AG10803 (cell line): ENCODE data around the gene LRRC51.
A peak's percentile ranks its signal among the peaks of the same experiment; 100 is the strongest.

ENCODE experiments used
- DNase-seq: peaks from one replicate; pipeline ENCODE4 v3.0.0; 2010; ENCODE audit warnings: low read depth
- H3K4me3 ChIP-seq: 2 replicates; pipeline ENCODE4 v1.5.1; 2011; ENCODE audit warnings: mild to moderate bottlenecking, low read length, control low read depth
- CTCF ChIP-seq: conservative IDR thresholded peaks from 2 replicates; pipeline ENCODE4 v1.5.1; 2011; ENCODE audit warnings: mild to moderate bottlenecking, low read length, control low read depth, inconsistent platforms

The LRRC51 gene

GRCh38 chr11:72100009-72100408 is 19.4 kb downstream of the LRRC51 start:
- no peak overlapping the region for H3K4me3 ChIP-seq
- no peak for TF ChIP-seq CTCF
- DNase-seq, result no peak

- H3K4me3 ChIP-seq, result no peak overlapping the region
- no peak for TF ChIP-seq CTCF
- no peak for DNase-seq
These were observed 19.8 kb downstream of the LRRC51 start for GRCh38 chr11:72100462-72100861.

GRCh38 chr11:72102162-72102561 is 21.5 kb downstream of the LRRC51 start:
- peak overlapping the region; percentile 95 for H3K4me3 ChIP-seq
- no peak for DNase-seq
- TF ChIP-seq CTCF, result no peak

GRCh38 chr11:72102631-72102945 is 21.9 kb downstream of the LRRC51 start:
- no peak for DNase-seq
- no peak for TF ChIP-seq CTCF
- H3K4me3 ChIP-seq, result peak overlapping the region; percentile 95

GRCh38 chr11:72102946-72103753 is 22.5 kb downstream of the LRRC51 start, which contains the start of gene LAMTOR1:
Gene LAMTOR1 (minus strand): TSS chr11:72103297. CDS start chr11:72103224, 73 bp downstream.
- peak; percentile 50 for TF ChIP-seq CTCF
- H3K4me3 ChIP-seq, result peak within 1 kb of the TSS; percentile 95
- DNase-seq, result peak; percentile 99

GRCh38 chr11:72103754-72104167 is 23.1 kb downstream of the LRRC51 start:
- no peak for TF ChIP-seq CTCF
- H3K4me3 ChIP-seq, result peak overlapping the region; percentile 57
- DNase-seq, result no peak

- no peak for DNase-seq
- H3K4me3 ChIP-seq, result no peak within 1 kb of the TSS
- TF ChIP-seq CTCF, result no peak
These were observed 25.2 kb downstream of the LRRC51 start, which contains the start of gene TOMT for GRCh38 chr11:72105888-72106287. Gene TOMT (plus strand): TSS chr11:72105924. CDS start chr11:72105952, 28 bp downstream.
